Sigmoid colon (tissue), 7 donors: ENCODE measurements around the gene FILIP1L. TPM values are rescaled to one million over a fixed set of nuclear protein-coding genes. Genes with fewer than 3 reads are reported as not detected.
A peak's percentile ranks its signal among the peaks of the same experiment; 100 is the strongest.

Experiments used
- DNase-seq: peaks from one replicate; pipeline ENCODE4 v3.0.0-alpha.2; 2019
- H3K27ac ChIP-seq, 4 donors: fragments of 200-600 bp; sonication (generic); one replicate each; pipeline ENCODE4 v1.5.1; 2016 to 2019; ENCODE audit warnings: mild to moderate bottlenecking in 1 of 4
- H3K27me3 ChIP-seq, 3 donors: fragments of 200-600 bp; sonication (generic); one replicate each; pipeline ENCODE4 v1.5.1; 2019; ENCODE audit warnings: mild to moderate bottlenecking in 1 of 3
- H3K36me3 ChIP-seq, 4 donors: fragments of 200-600 bp; sonication (generic); one replicate each; pipeline ENCODE4 v1.5.1; 2016 to 2019
- H3K4me1 ChIP-seq, 4 donors: fragments of 200-600 bp; sonication (generic); one replicate each; pipeline ENCODE4 v1.5.1; 2017 to 2019
- H3K4me3 ChIP-seq, 4 donors: fragments of 200-600 bp; sonication (generic); one replicate each; pipeline ENCODE4 v1.5.1; 2017 to 2019; ENCODE audit warnings: mild to moderate bottlenecking in 2 of 4, moderate library complexity in 1 of 4
- H3K9me3 ChIP-seq, 4 donors: fragments of 200-600 bp in 3 of 4; sonication (generic) in 3 of 4; one replicate each; pipeline versions ENCODE4 v1.5.1 to v1.6.1; 2013 to 2019
- CTCF ChIP-seq, 4 experiments: fragments of 450-650 bp in 3 of 4; fragments of 200-600 bp in 1 of 4; IDR thresholded peaks; one replicate each; pipeline ENCODE4 v1.5.1; 2016 to 2019; ENCODE audit warnings: antibody characterized with exemption in 4 of 4, mild to moderate bottlenecking in 3 of 4, moderate library complexity in 2 of 4
- EP300 ChIP-seq, 4 donors: sonication (generic); formaldehyde crosslinking; IDR thresholded peaks; one replicate each; pipeline ENCODE4 v1.6.1; 2017; ENCODE audit warnings: antibody characterized with exemption in 4 of 4
- POLR2A ChIP-seq, 2 donors: fragments of 450-650 bp; IDR thresholded peaks; one replicate each; pipeline ENCODE4 v1.6.1; 2016; ENCODE audit warnings: antibody characterized with exemption in 2 of 2, mild to moderate bottlenecking in 2 of 2, moderate library complexity in 2 of 2
- POLR2AphosphoS5 ChIP-seq, 4 donors: sonication (generic); formaldehyde crosslinking; IDR thresholded peaks; one replicate each; pipeline ENCODE4 v1.6.1; 2017; ENCODE audit warnings: antibody characterized with exemption in 4 of 4
- WGBS, 2 donors: extraction: QIAGEN DNeasy Blood & Tissue Kit; methylation state at CpG; one replicate each; pipeline ENCODE4 v1.1.7; 2013; 5-methylcytosine and 5-hydroxymethylcytosine counted together
- intact Hi-C: fragments of 100-400 bp; cut with DNase I; formaldehyde crosslinking; loops from one replicate; pipeline ENCODE4 v1.15.1; 2023
- polyA plus RNA-seq, 3 donors: library from polyadenylated mRNA; stranded (reverse); fragments of 200-250 nt; gene quantifications; one replicate each; pipeline ENCODE4 v1.2.3, GENCODE V29; 2013
- total RNA-seq, 4 donors: library from RNA; depleted of rRNA; stranded (reverse); fragments of >200 nt; gene quantifications; one replicate each; pipeline ENCODE4 v1.1.0, GENCODE V29; 2016
- donor health status: healthy with polysubstance abuse.
- donor health status: Bipolar disorder and iron deficiency.
- donor health status: healthy.

FILIP1L gene
- total and polyA plus RNA-seq, 7 donors: 6.0 to 93.3 (median 42.5) TPM

GRCh38 chr3:99866261-99866761, 248.0 kb downstream of the FILIP1L start:
- H3K27ac ChIP-seq: peak overlapping the region; percentile 90 to 95 (median 93)
- no peak overlapping the region for H3K4me3 ChIP-seq
- no peak for DNase-seq
- intact Hi-C loops: no loop called here
- TF ChIP-seq POLR2A (IDR thresholded peaks at IDR 0.05) (no peak), EP300 (IDR thresholded peaks at IDR 0.05) (no peak), CTCF (IDR thresholded peaks at IDR 0.05) (no peak), POLR2AphosphoS5 (IDR thresholded peaks at IDR 0.05) (no peak)
- H3K36me3 ChIP-seq: peaks cover 0 to 25% (median 5%) of the 10 kb centered on the region in 4 donors
- no peaks in the 10 kb centered on the region for H3K9me3 ChIP-seq
- 19 to 33% methylated on average over 3 of the region's 3 CpGs for WGBS, 2 donors
- H3K4me1 ChIP-seq: peaks cover 0 to 98% (median 89%) of the 10 kb centered on the region in 4 donors
- no peaks in the 10 kb centered on the region for H3K27me3 ChIP-seq

- WGBS, 2 donors: 92 to 95% methylated on average over 1 of the region's 1 CpG
- Histone ChIP-seq H3K27ac (peak overlapping the region; percentile 5 to 95 (median 92)), H3K27me3 (no peaks in the 10 kb centered on the region), H3K36me3 (peaks cover 0 to 25% (median 5%) of the 10 kb centered on the region in 4 donors), H3K4me3 (no peak overlapping the region), H3K9me3 (no peaks in the 10 kb centered on the region), H3K4me1 (peaks cover 0 to 97% (median 88%) of the 10 kb centered on the region in 4 donors)
- no peak for DNase-seq
- intact Hi-C loops: no loop called here
- TF ChIP-seq POLR2AphosphoS5 (IDR thresholded peaks at IDR 0.05): no peak
- no peak for TF ChIP-seq EP300 (IDR thresholded peaks at IDR 0.05)
- no peak for TF ChIP-seq POLR2A (IDR thresholded peaks at IDR 0.05)
- TF ChIP-seq CTCF (IDR thresholded peaks at IDR 0.05): no peak
Measured at GRCh38 chr3:99865321-99865720, 249.0 kb downstream of the FILIP1L start.

- peaks cover 0 to 97% (median 88%) of the 10 kb centered on the region in 4 donors for H3K4me1 ChIP-seq
- H3K27ac ChIP-seq: peak overlapping the region; percentile 5 to 95 (median 92)
- DNase-seq: no peak
- H3K4me3 ChIP-seq: no peak overlapping the region
- H3K9me3 ChIP-seq: no peaks in the 10 kb centered on the region
- intact Hi-C loops: loop anchor here (5.0 kb wide), 2 partner anchors 63 to 178 kb away; no protein-coding TSS in a partner anchor
- no peaks in the 10 kb centered on the region for H3K27me3 ChIP-seq
- no peak for TF ChIP-seq POLR2AphosphoS5 (IDR thresholded peaks at IDR 0.05)
- no peak for TF ChIP-seq POLR2A (IDR thresholded peaks at IDR 0.05)
- no peak for TF ChIP-seq EP300 (IDR thresholded peaks at IDR 0.05)
- TF ChIP-seq CTCF (IDR thresholded peaks at IDR 0.05): no peak
- 96 to 98% methylated on average over 2 of the region's 2 CpGs for WGBS, 2 donors
- H3K36me3 ChIP-seq: peaks cover 0 to 25% (median 5%) of the 10 kb centered on the region in 4 donors
Measured at GRCh38 chr3:99864289-99864688, 250.0 kb downstream of the FILIP1L start.

GRCh38 chr3:99863588-99863987, 250.7 kb downstream of the FILIP1L start:
- no peaks in the 10 kb centered on the region for H3K9me3 ChIP-seq
- H3K27ac ChIP-seq: peak overlapping the region; percentile 68 to 95 (median 92)
- H3K36me3 ChIP-seq: peaks cover 0 to 25% (median 5%) of the 10 kb centered on the region in 4 donors
- no peaks in the 10 kb centered on the region for H3K27me3 ChIP-seq
- intact Hi-C loops: loop anchor here (5.0 kb wide), 2 partner anchors 64 to 179 kb away; no protein-coding TSS in a partner anchor
- H3K4me1 ChIP-seq: peaks cover 0 to 97% (median 88%) of the 10 kb centered on the region in 4 donors
- TF ChIP-seq CTCF (IDR thresholded peaks at IDR 0.05) (no peak), POLR2AphosphoS5 (IDR thresholded peaks at IDR 0.05) (no peak), POLR2A (IDR thresholded peaks at IDR 0.05) (no peak), EP300 (IDR thresholded peaks at IDR 0.05) (no peak)
- WGBS, 2 donors: 63 to 79% methylated on average over 2 of the region's 2 CpGs
- no peak overlapping the region for H3K4me3 ChIP-seq
- DNase-seq: no peak
